Lung (tissue), 12 donors: ENCODE measurements around the gene GSAP. TPM values are rescaled to one million over a fixed set of nuclear protein-coding genes. Genes with fewer than 3 reads are reported as not detected.
A peak's percentile ranks its signal among the peaks of the same experiment; 100 is the strongest.

Experiments used
- ATAC-seq: fragments of 200-7000 bp; cut with Tn5 transposase; one replicate; pipeline ENCODE4 v1.9.1; 2020; ENCODE audit warnings: moderate number of reproducible peaks; ENCODE audit not compliant: insufficient read depth, low FRiP score
- DNase-seq, 3 donors: peaks; one replicate each; pipeline ENCODE4 v3.0.0-alpha.2; 2013 to 2017
- H3K27ac ChIP-seq, 2 donors: one replicate each; pipeline ENCODE4 v1.5.1; 2013; ENCODE audit warnings: mild to moderate bottlenecking in 2 of 2, moderate library complexity in 2 of 2, control low read depth in 1 of 2, inconsistent platforms in 1 of 2, low read depth in 1 of 2, low read length in 1 of 2
- H3K27me3 ChIP-seq, 3 donors: one replicate each; pipeline ENCODE4 v1.5.1; 2013; ENCODE audit warnings: low read length in 2 of 3; ENCODE audit not compliant: control insufficient read depth in 3 of 3, insufficient read depth in 3 of 3
- H3K36me3 ChIP-seq, 4 donors: one replicate each; pipeline ENCODE4 v1.5.1; 2013; ENCODE audit warnings: low read length in 4 of 4, mild to moderate bottlenecking in 1 of 4, moderate library complexity in 1 of 4; ENCODE audit not compliant: control insufficient read depth in 4 of 4, insufficient read depth in 4 of 4
- H3K4me1 ChIP-seq, 5 donors: one replicate each; pipeline ENCODE4 v1.5.1; 2013; ENCODE audit warnings: low read length in 5 of 5, mild to moderate bottlenecking in 2 of 5, moderate library complexity in 1 of 5; ENCODE audit not compliant: control insufficient read depth in 5 of 5, insufficient read depth in 5 of 5
- H3K4me3 ChIP-seq: one replicate; pipeline ENCODE4 v1.5.1; 2013; ENCODE audit warnings: mild to moderate bottlenecking, control low read depth, moderate library complexity
- H3K9ac ChIP-seq, 2 donors: one replicate each; pipeline ENCODE4 v1.5.1; 2013; ENCODE audit warnings: low read length in 2 of 2, control low read depth in 1 of 2; ENCODE audit not compliant: insufficient read depth in 1 of 2
- H3K9me3 ChIP-seq, 4 donors: one replicate each; pipeline ENCODE4 v1.5.1; 2013; ENCODE audit warnings: low read length in 3 of 4, mild to moderate bottlenecking in 1 of 4, moderate library complexity in 1 of 4; ENCODE audit not compliant: control insufficient read depth in 4 of 4, insufficient read depth in 3 of 4
- CTCF ChIP-seq: IDR thresholded peaks from 2 replicates; pipeline ENCODE4 v1.5.1; 2012; ENCODE audit warnings: mild to moderate bottlenecking; ENCODE audit errors: control extremely low read depth, extremely low read depth
- WGBS, 2 donors: extraction: QIAGEN DNeasy Blood & Tissue Kit; methylation state at CpG; one replicate each; pipeline ENCODE4 v1.1.7; 2013; 5-methylcytosine and 5-hydroxymethylcytosine counted together
- polyA plus RNA-seq, 2 donors: library from polyadenylated mRNA; stranded (reverse); fragments of 200-250 nt; gene quantifications; one replicate each; pipeline ENCODE4 v1.2.1, GENCODE V29; 2013
- total RNA-seq, 2 donors: library from RNA; depleted of rRNA in 1 of 2; stranded (reverse); fragments of >200 nt in 1 of 2; gene quantifications; one replicate each; pipeline ENCODE4 v1.2.1, GENCODE V29; 2014 to 2021
- donor health status: control.
- donor health status: control.
- donor health status: Bipolar disorder and iron deficiency.
- donor health status: healthy.
- donor health status: DM: yes; HTN: yes; CAD: no.

The GSAP gene
- total and polyA plus RNA-seq, 4 donors: 26.4 to 99.3 (median 57.4) TPM

GRCh38 chr7:77426052-77426404, 9.9 kb upstream of the GSAP start:
- H3K9ac ChIP-seq: no peak overlapping the region
- no peaks in the 10 kb centered on the region for H3K36me3 ChIP-seq

GRCh38 chr7:77425101-77426051, 9.2 kb upstream of the GSAP start:
- Histone ChIP-seq H3K9me3 (no peaks in the 10 kb centered on the region), H3K27me3 (no peaks in the 10 kb centered on the region), H3K4me1 (peaks cover 0 to 15% (median 5%) of the 10 kb centered on the region in 5 donors), H3K27ac (peak overlapping the region in 1 of 2 donors; percentile 53), H3K36me3 (no peaks in the 10 kb centered on the region), H3K9ac (no peak overlapping the region), H3K4me3 (no peak overlapping the region)
- 70 to 85% methylated on average over 10 of the region's 10 CpGs for WGBS, 2 donors
- TF ChIP-seq CTCF: no peak
- ATAC-seq (no peak), DNase-seq (no peak)

More at GRCh38 chr7:77426052-77426404, 9.9 kb upstream of the GSAP start:
- peaks cover 0 to 15% (median 5%) of the 10 kb centered on the region in 5 donors for H3K4me1 ChIP-seq
- H3K9me3 ChIP-seq: no peaks in the 10 kb centered on the region
- no peak for TF ChIP-seq CTCF
- 59 to 61% methylated on average over 5 of the region's 5 CpGs for WGBS, 2 donors
- H3K27ac ChIP-seq: no peak overlapping the region
- no peaks in the 10 kb centered on the region for H3K27me3 ChIP-seq
- ATAC-seq (no peak), DNase-seq (no peak)
- H3K4me3 ChIP-seq: no peak overlapping the region

- no peak for DNase-seq
- Histone ChIP-seq H3K4me3 (no peak overlapping the region), H3K27ac (no peak overlapping the region)
Measured at GRCh38 chr7:77422500-77422899, 6.4 kb upstream of the GSAP start.

More at GRCh38 chr7:77422500-77422899, 6.4 kb upstream of the GSAP start:
- Histone ChIP-seq H3K9me3 (no peaks in the 10 kb centered on the region), H3K9ac (no peak overlapping the region), H3K4me1 (peaks cover 0 to 8% (median 3%) of the 10 kb centered on the region in 5 donors), H3K36me3 (no peaks in the 10 kb centered on the region), H3K27me3 (no peaks in the 10 kb centered on the region)
- no peak for TF ChIP-seq CTCF
- ATAC-seq: no peak
